ENCODE measurements around the gene HLCS. TPM values are rescaled to one million over a fixed set of nuclear protein-coding genes. Genes with fewer than 3 reads are reported as not detected.

Gene HLCS
- total RNA-seq, 1 experiment from 2014 or later = 12.7 TPM

GRCh38 chr21:36757196-36757595, 209.3 kb downstream of the HLCS start:
- Histone ChIP-seq H2BK15ac (ENCODE audit: low read depth, low read length) (no peak overlapping the region), H3K14ac (ENCODE audit: insufficient read depth, low read length) (no peak overlapping the region), H2AK5ac (ENCODE audit: insufficient read length, low read length) (no peak overlapping the region), H4K8ac (replicated peaks; ENCODE audit: insufficient read length, low read depth, low read length) (no peak overlapping the region), H3K4me2 (ENCODE audit: insufficient read depth, insufficient read length, low read length) (no peak overlapping the region), H3K56ac (ENCODE audit: insufficient read length, low read depth, low read length) (no peak overlapping the region), H4K20me1 (ENCODE audit: control insufficient read depth, insufficient read depth, insufficient read length) (no peaks in the 10 kb centered on the region), H3K4me1 (ENCODE audit: insufficient read depth, low read length) (no peaks in the 10 kb centered on the region), H2BK20ac (ENCODE audit: low read depth, low read length, poor library complexity, severe bottlenecking) (no peak overlapping the region), H3K27me3 (ENCODE audit: insufficient read depth, low read length) (no peaks in the 10 kb centered on the region), H3K79me1 (ENCODE audit: insufficient read depth, low read depth, low read length, poor library complexity, severe bottlenecking) (no peaks in the 10 kb centered on the region), H2BK120ac (ENCODE audit: low read depth, low read length, poor library complexity, severe bottlenecking) (no peak overlapping the region), H3K18ac (ENCODE audit: insufficient read length, low read depth, low read length) (no peak overlapping the region), H3K9me3 (ENCODE audit: control insufficient read depth, low read depth, low read length) (no peaks in the 10 kb centered on the region), H3T11ph (ENCODE audit: low read length) (no peak overlapping the region), H3K9ac (ENCODE audit: extremely low read depth, insufficient read length, low read length) (no peak overlapping the region), H2BK5ac (ENCODE audit: insufficient read length, low read length) (no peak overlapping the region), H4K91ac (ENCODE audit: insufficient read length, low read depth, low read length) (no peak overlapping the region), H3K27ac (ENCODE audit: insufficient read length, low read depth, low read length) (no peak overlapping the region), H2AFZ (ENCODE audit: low read length) (no peak overlapping the region), H3K23ac (ENCODE audit: insufficient read length, low read depth, low read length) (no peak overlapping the region), H3K23me2 (ENCODE audit: insufficient read length, low read depth, low read length, poor library complexity, severe bottlenecking) (no peaks in the 10 kb centered on the region), H2BK12ac (ENCODE audit: insufficient read length, low read depth, low read length) (no peak overlapping the region), H3K4ac (ENCODE audit: low read depth, low read length) (no peak overlapping the region), H4K5ac (ENCODE audit: insufficient read length, low read depth, low read length) (no peak overlapping the region), H3K79me2 (ENCODE audit: insufficient read depth, low read length) (no peaks in the 10 kb centered on the region)
- Mint-ChIP-seq H3K27ac (no peak overlapping the region; a peak in 2 of 7 replicates), H3K27me3 (ENCODE audit: low read depth) (no peaks in the 10 kb centered on the region), H3K36me3 (ENCODE audit: insufficient read depth in 1 of 3, low read depth in 3 of 3) (peaks cover 0 to 4% (median 2%) of the 10 kb centered on the region in 3 experiments; a peak in 3 of 7 replicates), H3K4me1 (peaks cover 22 to 25% of the 10 kb centered on the region in 2 experiments), H3K9me3 (no peaks in the 10 kb centered on the region), H3K4me3 (no peak overlapping the region)
- WGBS (ENCODE audit: extremely low coverage, insufficient read length, low lambda C conversion rate) = no CpG with 5 or more reads among the region's 6 CpGs
- TF ChIP-seq CTCF (conservative IDR thresholded peaks at IDR 0.05) = peak; percentile 31; the same call in 1 of the 3 replicates
- no peak for DNase-seq

Data from H9 (cell line).